CD4-positive, alpha-beta T cell treated with Interleukin-10 for 1 hour (primary cell): ENCODE results near the gene KIR3DL2.
"Not testable (repeated sequence)": the region's sequence is repeated elsewhere in the genome, so short reads cannot be mapped to it uniquely, and the experiment has no call there.

Experiments
- DNase-seq: peaks from one replicate; pipeline ENCODE4 v3.0.0-alpha.2; 2020

Gene KIR3DL2

DNA sequence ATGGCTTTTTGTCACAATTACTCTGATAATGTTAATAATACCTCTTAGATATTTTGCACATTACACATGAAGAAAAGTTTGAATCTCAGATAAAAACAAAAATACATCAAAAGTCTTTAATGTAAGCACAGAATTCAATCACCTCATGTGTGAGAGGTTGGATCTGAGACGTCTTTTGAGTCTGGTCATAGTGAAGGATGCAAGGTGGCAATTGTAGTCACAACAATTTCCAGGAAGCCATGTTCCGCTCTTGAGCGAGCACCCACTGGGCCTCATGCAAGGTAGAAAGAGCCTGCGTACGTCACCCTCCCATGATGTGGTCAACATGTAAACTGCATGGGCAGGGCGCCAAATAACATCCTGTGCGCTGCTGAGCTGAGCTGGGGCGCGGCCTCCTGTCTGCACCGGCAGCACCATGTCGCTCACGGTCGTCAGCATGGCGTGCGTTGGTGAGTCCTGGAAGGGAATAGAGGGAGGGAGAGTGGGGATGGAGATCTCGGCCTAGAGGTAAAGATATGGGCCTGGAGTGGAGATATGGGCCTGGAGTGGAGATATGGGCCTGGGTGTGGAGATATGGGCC is at the start of gene KIR3DL2:
KIR3DL2 (plus strand) TSS at position 383 of the 580 bp plus-strand sequence; CDS start at position 416, 33 bp downstream.
- peak; percentile 16 for DNase-seq

GRCh38 chr19:54803410-54803809 is 46.8 kb upstream of the KIR3DL2 start, which contains the start of gene KIR2DL4:
Gene KIR2DL4 (plus strand): TSS chr19:54803610. CDS start chr19:54803652, 42 bp downstream.
- peak; percentile 3 for DNase-seq

DNA sequence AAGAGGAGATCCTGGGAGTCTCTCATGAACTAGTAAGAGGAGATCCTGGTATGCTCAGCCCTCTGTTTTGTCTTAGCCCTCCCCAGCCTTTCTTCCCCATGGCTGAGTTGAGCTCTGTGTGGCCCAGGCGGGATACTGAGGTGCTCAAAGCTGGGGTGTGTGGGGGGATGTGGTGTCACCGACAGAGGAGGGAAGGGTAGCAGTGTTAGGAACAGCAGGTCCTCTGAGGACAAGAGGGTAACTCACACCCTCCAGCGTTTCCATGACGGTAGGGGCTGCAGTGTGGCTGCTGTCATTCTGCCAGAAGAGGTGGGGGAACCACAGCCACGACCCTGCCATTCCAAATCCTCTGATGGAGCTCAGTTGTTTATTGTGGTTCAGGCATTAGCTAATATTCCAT is 46.1 kb upstream of the KIR3DL2 start:
- DNase-seq, result no peak

DNA sequence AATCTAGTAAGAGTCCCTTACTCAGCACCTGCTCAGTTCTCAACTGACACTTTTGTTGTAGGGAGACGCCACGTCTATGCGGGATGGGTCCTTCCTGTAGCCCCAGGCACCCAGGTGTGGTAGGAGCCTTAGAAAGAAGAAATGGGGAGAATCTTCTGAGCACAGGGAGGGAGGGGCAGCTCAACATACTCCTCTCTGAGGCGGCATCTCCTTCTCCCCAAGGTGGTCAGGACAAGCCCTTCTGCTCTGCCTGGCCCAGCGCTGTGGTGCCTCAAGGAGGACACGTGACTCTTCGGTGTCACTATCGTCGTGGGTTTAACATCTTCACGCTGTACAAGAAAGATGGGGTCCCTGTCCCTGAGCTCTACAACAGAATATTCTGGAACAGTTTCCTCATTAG is 45.7 kb upstream of the KIR3DL2 start:
- no peak for DNase-seq

DNA sequence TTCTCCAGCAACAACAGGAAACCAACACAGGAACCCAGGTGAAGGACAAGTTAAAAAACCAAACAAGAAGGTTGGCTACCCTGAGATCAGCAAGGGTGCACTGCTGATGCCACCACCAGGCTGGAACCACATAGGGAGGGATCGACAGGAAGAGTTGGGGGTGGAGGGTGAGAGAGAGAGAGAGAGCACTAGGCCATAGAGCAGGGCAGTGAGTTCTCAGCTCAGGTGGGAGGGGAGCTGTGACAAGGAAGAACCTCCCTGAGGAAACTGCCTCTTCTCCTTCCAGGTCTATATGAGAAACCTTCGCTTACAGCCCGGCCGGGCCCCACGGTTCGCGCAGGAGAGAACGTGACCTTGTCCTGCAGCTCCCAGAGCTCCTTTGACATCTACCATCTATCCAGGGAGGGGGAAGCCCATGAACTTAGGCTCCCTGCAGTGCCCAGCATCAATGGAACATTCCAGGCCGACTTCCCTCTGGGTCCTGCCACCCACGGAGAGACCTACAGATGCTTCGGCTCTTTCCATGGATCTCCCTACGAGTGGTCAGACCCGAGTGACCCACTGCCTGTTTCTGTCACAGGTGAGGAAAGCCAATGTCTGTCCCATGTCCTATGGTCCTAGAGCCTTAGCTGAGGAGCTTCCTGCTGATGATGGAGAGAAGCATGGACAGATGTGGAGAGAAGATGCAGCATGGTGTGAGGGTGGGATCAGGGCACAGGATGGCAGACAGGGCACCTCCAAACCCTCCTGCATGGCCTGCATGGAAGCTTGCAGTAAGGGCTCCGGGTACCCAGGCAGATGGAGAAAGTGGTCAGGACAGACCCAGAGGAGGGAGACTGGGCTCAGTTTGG is 44.4 kb upstream of the KIR3DL2 start:
- DNase-seq, result no peak

GRCh38 chr19:54806516-54806838 is 43.8 kb upstream of the KIR3DL2 start:
- DNase-seq, result no peak

GRCh38 chr19:54814571-54814970 is 35.7 kb upstream of the KIR3DL2 start:
- DNase-seq, result not testable (repeated sequence)

DNA sequence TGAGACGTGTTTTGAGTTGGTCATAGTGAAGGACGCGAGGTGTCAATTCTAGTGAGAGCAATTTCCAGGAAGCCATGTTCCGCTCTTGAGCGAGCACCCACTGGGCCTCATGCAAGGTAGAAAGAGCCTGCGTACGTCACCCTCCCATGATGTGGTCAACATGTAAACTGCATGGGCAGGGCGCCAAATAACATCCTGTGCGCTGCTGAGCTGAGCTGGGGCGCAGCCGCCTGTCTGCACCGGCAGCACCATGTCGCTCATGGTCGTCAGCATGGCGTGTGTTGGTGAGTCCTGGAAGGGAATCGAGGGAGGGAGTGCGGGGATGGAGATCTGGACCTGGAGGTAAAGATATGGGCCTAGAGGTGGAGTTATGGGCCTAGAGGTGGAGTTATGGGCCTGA is 34.0 kb upstream of the KIR3DL2 start, which contains the start of gene KIR3DL1:
KIR3DL1 (plus strand) TSS at position 218 of the 400 bp plus-strand sequence.
- not testable (repeated sequence) for DNase-seq

GRCh38 chr19:54817670-54818536 is 32.3 kb upstream of the KIR3DL2 start:
- no peak for DNase-seq

DNA sequence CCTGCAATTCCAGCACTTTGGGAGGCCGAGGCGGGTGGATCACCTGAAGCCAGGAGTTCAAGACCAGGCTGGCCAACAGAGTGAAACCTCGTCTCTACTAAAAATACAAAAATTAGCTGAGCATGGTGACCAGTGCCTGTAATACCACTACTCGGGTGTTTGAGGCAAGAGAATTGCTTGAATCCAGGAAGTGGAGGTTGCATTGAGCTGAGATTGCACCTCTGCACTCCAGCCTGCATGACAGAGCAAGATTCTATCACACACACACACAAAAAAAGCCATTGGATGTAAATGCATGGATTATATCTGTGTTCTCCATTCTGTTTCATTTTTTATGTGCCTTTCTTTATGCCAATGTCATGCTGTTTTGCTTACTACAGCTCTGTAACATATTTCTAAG is 25.8 kb upstream of the KIR3DL2 start:
- DNase-seq, result not testable (repeated sequence)

DNA sequence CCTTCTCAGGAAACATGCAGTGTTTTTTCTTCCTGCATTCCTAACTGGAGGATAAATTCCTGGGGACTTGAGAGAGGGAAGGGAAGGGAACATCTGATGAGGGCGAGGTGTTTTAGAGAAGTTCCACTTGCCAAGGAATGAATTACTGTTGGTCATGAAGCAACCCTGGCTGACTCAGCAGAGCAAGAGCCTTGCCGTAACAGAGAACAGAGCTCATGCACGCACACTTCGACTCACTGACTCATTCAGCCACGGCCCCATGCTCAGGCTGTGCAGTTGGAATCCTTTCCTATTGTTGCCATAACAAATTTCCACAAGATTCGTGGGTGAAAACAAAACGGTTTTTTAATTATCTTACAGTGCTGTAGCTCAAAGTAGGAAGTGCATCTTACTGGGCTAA is 24.9 kb upstream of the KIR3DL2 start:
- not testable (repeated sequence) for DNase-seq

- not testable (repeated sequence) for DNase-seq
Observed at GRCh38 chr19:54828064-54828463, 22.2 kb upstream of the KIR3DL2 start.

DNA sequence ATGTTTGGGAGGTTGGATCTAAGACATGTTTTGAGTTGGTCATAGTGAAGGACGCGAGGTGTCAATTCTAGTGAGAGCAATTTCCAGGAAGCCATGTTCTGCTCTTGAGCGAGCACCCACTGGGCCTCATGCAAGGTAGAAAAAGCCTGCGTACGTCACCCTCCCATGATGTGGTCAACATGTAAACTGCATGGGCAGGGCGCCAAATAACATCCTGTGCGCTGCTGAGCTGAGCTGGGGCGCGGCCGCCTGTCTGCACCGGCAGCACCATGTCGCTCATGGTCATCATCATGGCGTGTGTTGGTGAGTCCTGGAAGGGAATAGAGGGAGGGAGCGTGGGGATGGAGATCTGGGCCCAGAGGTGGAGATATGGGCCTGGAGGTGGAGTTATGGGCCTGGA is 17.7 kb upstream of the KIR3DL2 start, which contains the start of gene KIR2DS4:
KIR2DS4 (plus strand) TSS at position 181 of the 400 bp plus-strand sequence.
- DNase-seq, result not testable (repeated sequence)

- DNase-seq, result not testable (repeated sequence)
Observed at GRCh38 chr19:54835126-54835525, 15.1 kb upstream of the KIR3DL2 start.

- DNase-seq, result not testable (repeated sequence)
Observed at GRCh38 chr19:54837522-54837921, 12.7 kb upstream of the KIR3DL2 start.

- not testable (repeated sequence) for DNase-seq
Observed at GRCh38 chr19:54843171-54843570, 7.1 kb upstream of the KIR3DL2 start.

DNA sequence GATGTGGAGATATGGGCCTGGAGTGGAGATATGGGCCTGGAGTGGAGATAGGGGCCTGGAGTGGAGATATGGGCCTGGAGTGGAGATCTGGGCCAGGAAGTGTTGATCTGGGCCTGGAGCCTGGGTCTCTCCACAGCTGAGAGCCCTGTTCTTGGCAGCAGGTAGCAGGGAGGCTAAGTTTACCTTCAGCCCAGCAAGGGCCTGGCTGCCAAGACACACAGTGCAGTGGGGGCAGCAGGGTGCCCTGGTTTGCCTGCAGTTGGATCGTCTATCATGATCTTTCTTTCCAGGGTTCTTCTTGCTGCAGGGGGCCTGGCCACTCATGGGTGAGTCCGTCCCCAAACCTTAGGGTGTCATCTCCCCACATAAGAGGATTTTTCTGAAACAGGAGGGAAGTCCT is 687 bp downstream of the KIR3DL2 start:
- no peak for DNase-seq

DNA sequence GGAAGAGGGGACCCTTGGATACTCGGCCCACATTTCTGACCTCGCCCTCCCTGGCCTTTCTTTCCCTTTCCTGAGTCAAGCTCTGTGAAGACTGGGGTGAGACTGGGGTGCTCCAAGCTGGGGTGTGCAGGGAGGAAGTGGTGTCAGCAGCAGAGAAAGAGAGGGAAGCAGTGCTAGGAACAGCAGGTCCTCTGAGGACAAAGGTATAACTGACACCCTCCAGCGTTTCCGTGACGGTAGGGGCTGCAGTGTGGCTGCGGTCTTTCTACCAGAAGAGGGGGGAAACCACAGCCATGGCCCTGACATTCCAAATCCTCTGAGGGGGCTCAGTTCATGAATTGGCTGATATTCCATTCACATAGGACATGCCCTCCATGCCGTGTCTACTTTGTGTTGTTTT is 1.1 kb downstream of the KIR3DL2 start:
- no peak for DNase-seq

DNA sequence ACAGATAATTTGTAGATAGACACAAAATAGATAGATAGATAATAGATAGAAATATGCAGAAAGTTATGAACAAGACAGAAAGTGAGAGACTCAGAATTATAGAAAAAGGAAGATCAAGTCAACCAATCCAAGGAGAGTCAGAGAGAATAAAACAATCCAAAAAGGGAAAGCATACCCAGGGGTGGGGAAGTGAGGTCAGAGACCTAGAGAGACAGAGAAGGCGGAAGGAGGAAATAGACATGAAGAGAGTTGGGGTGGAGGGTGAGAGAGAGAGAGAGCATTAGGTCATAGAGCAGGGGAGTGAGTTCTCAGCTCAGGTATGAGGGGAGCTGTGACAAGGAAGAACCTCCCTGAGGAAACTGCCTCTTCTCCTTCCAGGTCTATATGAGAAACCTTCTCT is 5.0 kb downstream of the KIR3DL2 start:
- DNase-seq, result not testable (repeated sequence)

DNA sequence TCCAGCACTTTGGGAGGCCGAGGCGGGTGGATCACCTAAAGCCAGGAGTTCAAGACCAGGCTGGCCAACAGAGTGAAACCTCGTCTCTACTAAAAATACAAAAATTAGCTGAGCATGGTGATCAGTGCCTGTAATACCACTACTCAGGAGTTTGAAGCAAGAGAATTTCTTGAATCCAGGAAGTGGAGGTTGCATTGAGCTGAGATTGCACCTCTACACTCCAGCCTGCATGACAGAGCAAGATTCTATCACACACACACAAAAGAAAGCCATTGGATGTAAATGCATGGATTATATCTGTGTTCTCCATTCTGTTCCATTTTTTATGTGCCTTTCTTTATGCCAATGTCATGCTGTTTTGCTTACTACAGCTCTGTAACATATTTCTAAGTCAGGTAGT is 8.2 kb downstream of the KIR3DL2 start:
- DNase-seq, result not testable (repeated sequence)

DNA sequence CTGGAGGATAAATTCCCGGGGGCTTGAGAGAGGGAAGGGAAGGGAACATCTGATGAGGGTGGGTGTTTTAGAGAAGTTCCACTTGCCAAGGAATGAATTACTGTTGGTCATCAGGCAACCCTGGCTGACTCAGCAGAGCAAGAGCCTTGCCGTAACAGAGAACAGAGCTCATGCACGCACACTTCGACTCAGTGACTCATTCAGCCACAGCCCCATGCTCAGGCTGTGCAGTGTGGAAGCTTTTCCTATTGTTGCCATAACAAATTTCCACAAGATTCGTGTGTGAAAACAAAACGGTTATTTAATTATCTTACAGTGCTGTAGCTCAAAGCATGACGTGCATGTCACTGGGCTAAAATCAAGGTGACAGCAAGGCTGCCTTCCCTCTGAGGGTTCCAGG is 9.2 kb downstream of the KIR3DL2 start:
- not testable (repeated sequence) for DNase-seq

DNA sequence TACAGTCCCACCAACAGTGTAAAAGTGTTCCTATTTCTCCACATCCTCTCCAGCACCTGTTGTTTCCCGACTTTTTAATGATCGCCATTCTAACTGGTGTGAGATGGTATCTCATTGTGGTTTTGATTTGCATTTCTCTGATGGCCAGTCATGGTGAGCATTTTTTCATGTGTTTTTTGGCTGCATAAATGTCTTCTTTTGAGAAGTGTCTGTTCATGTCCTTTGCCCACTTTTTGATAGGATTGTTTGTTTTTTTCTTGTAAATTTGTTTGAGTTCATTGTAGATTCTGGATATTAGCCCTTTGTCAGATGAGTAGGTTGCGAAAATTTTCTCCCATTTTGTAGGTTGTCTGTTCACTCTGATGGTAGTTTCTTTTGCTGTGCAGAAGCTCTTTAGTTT is 13.2 kb downstream of the KIR3DL2 start:
- DNase-seq, result not testable (repeated sequence)

DNA sequence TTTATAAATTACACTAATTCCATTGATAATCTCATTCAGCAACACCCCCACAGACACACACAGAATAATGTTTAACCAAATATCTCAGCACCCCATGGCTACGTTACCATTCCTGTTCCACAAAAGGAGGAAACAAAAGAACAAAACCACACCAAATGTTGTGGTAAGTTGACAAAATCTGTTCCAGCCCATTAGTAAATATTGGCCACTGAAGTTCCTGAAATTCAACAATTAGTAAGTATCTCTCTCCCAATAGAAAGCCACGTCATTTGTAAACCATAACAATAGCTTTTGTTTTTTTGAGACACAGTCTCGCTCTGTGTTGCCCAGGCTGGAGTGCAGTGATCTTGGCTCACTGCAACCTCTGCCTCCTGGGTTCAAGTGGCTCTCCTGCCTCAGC is 21.5 kb downstream of the KIR3DL2 start:
- no peak for DNase-seq
